HG02759 (cell line): ENCODE results near the gene XYLT2.

Experiments used
- ATAC-seq: cut with Tn5 transposase; IDR thresholded peaks from one replicate; pipeline ENCODE4 v1.9.1; 2021; ENCODE audit warnings: mild to moderate bottlenecking, moderate library complexity; ENCODE audit not compliant: unreplicated experiment

The XYLT2 gene

GRCh38 chr17:50363217-50364060, 17.5 kb downstream of the XYLT2 start:
- no peak for ATAC-seq

GRCh38 chr17:50364061-50364458, 18.1 kb downstream of the XYLT2 start:
- ATAC-seq = no peak

GRCh38 chr17:50364715-50365114, 18.8 kb downstream of the XYLT2 start:
- no peak for ATAC-seq

GRCh38 chr17:50365165-50365564, 19.2 kb downstream of the XYLT2 start:
- ATAC-seq = no peak

- ATAC-seq = no peak
Observed at GRCh38 chr17:50365649-50366393, 19.9 kb downstream of the XYLT2 start.

- no peak for ATAC-seq
Observed at GRCh38 chr17:50367401-50367800, 21.5 kb downstream of the XYLT2 start.

GRCh38 chr17:50370052-50370451, 24.1 kb downstream of the XYLT2 start:
- ATAC-seq = no peak

- no peak for ATAC-seq
Observed at GRCh38 chr17:50371526-50371925, 25.6 kb downstream of the XYLT2 start.

- no peak for ATAC-seq
Observed at GRCh38 chr17:50372222-50372757, 26.4 kb downstream of the XYLT2 start.

- ATAC-seq = peak; percentile 93
Observed at GRCh38 chr17:50372758-50373556, 27.0 kb downstream of the XYLT2 start, which contains the start of the genes EME1 and MRPL27. TSS of gene EME1 (plus strand) at chr17:50373229. CDS start at chr17:50375209, 1,980 bp downstream. TSS of gene MRPL27 (minus strand) at chr17:50373184. CDS start at chr17:50373170, 14 bp downstream.

- ATAC-seq = no peak
Observed at GRCh38 chr17:50373705-50374104, 27.8 kb downstream of the XYLT2 start.

- ATAC-seq = no peak
Observed at GRCh38 chr17:50375858-50376538, 30.1 kb downstream of the XYLT2 start.

- no peak for ATAC-seq
Observed at GRCh38 chr17:50379351-50380132, 33.6 kb downstream of the XYLT2 start.

- ATAC-seq = no peak
Observed at GRCh38 chr17:50380369-50381259, 34.7 kb downstream of the XYLT2 start.

- ATAC-seq = no peak
Observed at GRCh38 chr17:50381260-50381815, 35.4 kb downstream of the XYLT2 start.

GRCh38 chr17:50381920-50382319, 36.0 kb downstream of the XYLT2 start:
- ATAC-seq = no peak

- ATAC-seq = no peak
Observed at GRCh38 chr17:50382931-50383330, 37.0 kb downstream of the XYLT2 start.

- no peak for ATAC-seq
Observed at GRCh38 chr17:50386510-50386909, 40.6 kb downstream of the XYLT2 start.
